ENCODE results near the gene PRXL2C. TPM values are rescaled to one million over a fixed set of nuclear protein-coding genes. Genes with fewer than 3 reads are reported as not detected.

Gene PRXL2C
- total and polyA plus RNA-seq, 9 of the 15 experiments (the other 6 are each of a cell fraction or from before 2014, with no cell fraction given) = 3.6 to 15.3 (median 10.6) TPM

DNA sequence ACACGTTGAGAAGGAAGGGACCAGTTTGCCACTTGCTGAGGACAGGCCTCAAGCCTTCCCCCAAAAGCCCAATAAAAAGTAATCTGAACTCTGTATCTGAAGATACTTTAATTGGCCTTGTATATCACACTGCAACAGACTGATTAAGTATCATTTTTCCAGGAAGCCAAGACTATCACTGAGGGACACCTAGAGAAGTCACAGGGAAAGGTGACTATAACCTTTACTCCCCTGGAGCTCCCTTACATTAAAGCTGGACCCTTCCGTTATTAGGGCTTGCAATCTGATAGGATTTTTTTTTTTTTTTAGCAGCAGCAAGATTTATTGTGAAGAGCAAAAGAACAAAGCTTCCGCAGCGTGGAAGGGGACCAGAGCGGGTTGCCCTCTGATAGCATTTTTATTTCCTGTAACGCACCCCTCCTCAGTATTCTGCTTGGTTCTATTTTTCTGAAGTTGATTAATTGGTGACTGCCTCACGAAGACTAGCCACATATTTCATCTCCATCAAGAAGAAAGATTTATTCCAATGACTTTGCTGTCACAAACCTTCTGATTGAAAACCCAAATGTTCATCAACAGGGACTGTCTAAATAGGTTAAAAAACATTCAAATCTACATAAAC is 38.2 kb downstream of the PRXL2C start:
- Histone ChIP-seq H3K9ac (ENCODE audit: insufficient read depth in 1 of 2, low read depth in 2 of 2, low read length in 2 of 2) (no peak overlapping the region), H3K36me3 (ENCODE audit: control insufficient read depth, insufficient read depth, low read length) (no peaks in the 10 kb centered on the region), H4K20me1 (replicated peaks; ENCODE audit: control insufficient read depth, insufficient read depth, low read length) (peaks cover 8% of the 10 kb centered on the region; the same call in 1 of the 2 replicates), H2AFZ (ENCODE audit: low read depth, low read length) (no peak overlapping the region), H3K9me3 (replicated peaks; ENCODE audit: control insufficient read depth, insufficient read depth, low read depth, low read length) (no peaks in the 10 kb centered on the region), H3K27ac (ENCODE audit: extremely low read depth, low read depth, low read length) (no peak overlapping the region), H3K4me1 (replicated peaks in 1 of 2; ENCODE audit: control insufficient read depth in 2 of 2, insufficient read depth in 2 of 2, low read length in 2 of 2) (peaks cover 0 to 18% of the 10 kb centered on the region in 2 experiments; a peak in 3 of 5 replicates), H3K9me1 (ENCODE audit: control insufficient read depth, insufficient read depth, low read length) (no peaks in the 10 kb centered on the region), H3K4me2 (ENCODE audit: insufficient read depth, low read length) (no peak overlapping the region), H3K4me3 (no peak overlapping the region), H3K27me3 (ENCODE audit: control insufficient read depth in 2 of 2, insufficient read depth in 2 of 2, low read length in 2 of 2) (peaks cover 6% of the 10 kb centered on the region in 2 experiments; a peak in 4 of 5 replicates), H3K79me2 (ENCODE audit: control insufficient read depth, insufficient read depth, low read length) (no peaks in the 10 kb centered on the region; the same call in 2 of the 3 replicates)
- WGBS (ENCODE audit: insufficient coverage, low coverage, missing lambda C conversion rate) = 8% methylated on average over 7 of the region's 7 CpGs
- no TSS peak for BruUV-seq (replicated peaks)
- intact Hi-C loops (cut with micrococcal nuclease) = no loop called here
- ChIA-PET POLR2A (interaction anchor here (2.9 kb wide), 1 partner anchor 9 kb away, joined by 15 read pairs; no protein-coding TSS in a partner anchor), CTCF (ENCODE audit: low intra/inter-chr PET ratio) (no interaction called here)
- ATAC-seq (no peak), FAIRE-seq (no peak), DNase-seq (ENCODE audit: extremely low read depth in 1 of 4, low spot score in 3 of 4) (no peak)
- in situ Hi-C loops (cut with MboI) = no loop called here
- TF ChIP-seq STAT5A (IDR thresholded peaks at IDR 0.05; ENCODE audit: borderline replicate concordance, low read length) (peak; percentile 64; the same call in 1 of the 2 replicates), MEIS2 (IDR thresholded peaks at IDR 0.05; ENCODE audit: partially characterized antibody) (peak; percentile 16), CBFA2T3 (IDR thresholded peaks at IDR 0.05) (peak; percentile 65), EP300 (IDR thresholded peaks at IDR 0.05; ENCODE audit: low read length) (0 out of 2 replicates have a peak, but pooled peaks have one; percentile 4), TEAD4 (IDR thresholded peaks at IDR 0.05; ENCODE audit: low read length) (peak; percentile 77; the same call in 1 of the 2 replicates), TEAD4 (CRISPR knock-in tag; IDR thresholded peaks at IDR 0.05; ENCODE audit: borderline replicate concordance) (no peak), MED1 (CRISPR knock-in tag; IDR thresholded peaks at IDR 0.05; ENCODE audit: borderline replicate concordance) (no peak), TAL1 (IDR thresholded peaks at IDR 0.05) (peak; percentile 60), CBFA2T2 (conservative IDR thresholded peaks at IDR 0.05) (peak; percentile 37), ARID1B (IDR thresholded peaks at IDR 0.05) (peak; percentile 61)
- TF ChIP-seq, protein P1, sequence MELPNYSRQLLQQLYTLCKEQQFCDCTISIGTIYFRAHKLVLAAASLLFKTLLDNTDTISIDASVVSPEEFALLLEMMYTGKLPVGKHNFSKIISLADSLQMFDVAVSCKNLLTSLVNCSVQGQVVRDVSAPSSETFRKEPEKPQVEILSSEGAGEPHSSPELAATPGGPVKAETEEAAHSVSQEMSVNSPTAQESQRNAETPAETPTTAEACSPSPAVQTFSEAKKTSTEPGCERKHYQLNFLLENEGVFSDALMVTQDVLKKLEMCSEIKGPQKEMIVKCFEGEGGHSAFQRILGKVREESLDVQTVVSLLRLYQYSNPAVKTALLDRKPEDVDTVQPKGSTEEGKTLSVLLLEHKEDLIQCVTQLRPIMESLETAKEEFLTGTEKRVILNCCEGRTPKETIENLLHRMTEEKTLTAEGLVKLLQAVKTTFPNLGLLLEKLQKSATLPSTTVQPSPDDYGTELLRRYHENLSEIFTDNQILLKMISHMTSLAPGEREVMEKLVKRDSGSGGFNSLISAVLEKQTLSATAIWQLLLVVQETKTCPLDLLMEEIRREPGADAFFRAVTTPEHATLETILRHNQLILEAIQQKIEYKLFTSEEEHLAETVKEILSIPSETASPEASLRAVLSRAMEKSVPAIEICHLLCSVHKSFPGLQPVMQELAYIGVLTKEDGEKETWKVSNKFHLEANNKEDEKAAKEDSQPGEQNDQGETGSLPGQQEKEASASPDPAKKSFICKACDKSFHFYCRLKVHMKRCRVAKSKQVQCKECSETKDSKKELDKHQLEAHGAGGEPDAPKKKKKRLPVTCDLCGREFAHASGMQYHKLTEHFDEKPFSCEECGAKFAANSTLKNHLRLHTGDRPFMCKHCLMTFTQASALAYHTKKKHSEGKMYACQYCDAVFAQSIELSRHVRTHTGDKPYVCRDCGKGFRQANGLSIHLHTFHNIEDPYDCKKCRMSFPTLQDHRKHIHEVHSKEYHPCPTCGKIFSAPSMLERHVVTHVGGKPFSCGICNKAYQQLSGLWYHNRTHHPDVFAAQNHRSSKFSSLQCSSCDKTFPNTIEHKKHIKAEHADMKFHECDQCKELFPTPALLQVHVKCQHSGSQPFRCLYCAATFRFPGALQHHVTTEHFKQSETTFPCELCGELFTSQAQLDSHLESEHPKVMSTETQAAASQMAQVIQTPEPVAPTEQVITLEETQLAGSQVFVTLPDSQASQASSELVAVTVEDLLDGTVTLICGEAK (IDR thresholded peaks at IDR 0.05) = peak; percentile 41; the same call in 1 of the 2 replicates
- TF ChIP-seq, protein P1 (CRISPR knock-in tag; IDR thresholded peaks at IDR 0.05) = no peak
